Ovary (tissue), 9 donors: ENCODE data around the gene CPNE4. TPM values are rescaled to one million over a fixed set of nuclear protein-coding genes. Genes with fewer than 3 reads are reported as not detected.

Experiments
- DNase-seq, 5 donors: peaks; one replicate each; pipeline ENCODE4 v3.0.0-alpha.2; 2019 to 2020
- H3K27ac ChIP-seq, 2 donors: fragments of 200-600 bp; one replicate each; pipeline versions ENCODE4 v1.5.1 to v1.8.0; 2019 to 2022
- H3K27me3 ChIP-seq: fragments of 200-600 bp; one replicate; pipeline ENCODE4 v1.8.0; 2022
- H3K36me3 ChIP-seq: fragments of 200-600 bp; sonication (generic); one replicate; pipeline ENCODE4 v1.5.1; 2019
- H3K4me1 ChIP-seq: one replicate; pipeline ENCODE4 v1.8.1; 2013; ENCODE audit warnings: mild to moderate bottlenecking, moderate library complexity; ENCODE audit not compliant: insufficient read depth
- H3K4me3 ChIP-seq: fragments of 200-600 bp; sonication (generic); one replicate; pipeline ENCODE4 v1.5.1; 2017
- H3K9me3 ChIP-seq, 2 donors: fragments of 200-600 bp in 1 of 2; sonication (generic) in 1 of 2; one replicate each; pipeline versions ENCODE4 v1.5.1 to v1.8.1; 2013 to 2019; ENCODE audit warnings: mild to moderate bottlenecking in 1 of 2, moderate library complexity in 1 of 2
- CTCF ChIP-seq, 3 donors: fragments of 450-650 bp in 2 of 3; fragments of 200-600 bp in 1 of 3; IDR thresholded peaks; one replicate each; pipeline versions ENCODE4 v1.5.1 to v1.8.0; 2016 to 2022; ENCODE audit warnings: antibody characterized with exemption in 3 of 3, mild to moderate bottlenecking in 1 of 3
- EP300 ChIP-seq: sonication (generic); formaldehyde crosslinking; IDR thresholded peaks from one replicate; pipeline ENCODE4 v1.6.1; 2017; ENCODE audit warnings: antibody characterized with exemption
- POLR2A ChIP-seq: fragments of 450-650 bp; IDR thresholded peaks from one replicate; pipeline ENCODE4 v1.6.1; 2017; ENCODE audit warnings: antibody characterized with exemption, mild to moderate bottlenecking, moderate library complexity
- WGBS, 3 donors: extraction: QIAGEN DNeasy Blood & Tissue Kit in 1 of 3; methylation state at CpG; one replicate each; pipeline versions ENCODE4 v1.1.5 to v1.1.7; 2013 to 2017; 5-methylcytosine and 5-hydroxymethylcytosine counted together
- intact Hi-C, 4 donors: fragments of 100-400 bp; cut with DNase I; formaldehyde crosslinking; loops; one replicate each; pipeline versions ENCODE4 v1.11.0 to v1.15.1; 2022 to 2023
- polyA plus RNA-seq, 2 donors: library from polyadenylated mRNA; stranded (reverse); fragments of 200-250 nt in 1 of 2; fragments of 350-450 nt in 1 of 2; fragmentation: Illumina TruSeq in 1 of 2; extraction: RNeasy Lipid Tissue Mini Kit (QIAGEN cat#74804) in 1 of 2; gene quantifications; one replicate each; pipeline ENCODE4 v1.2.3, GENCODE V29; 2013 to 2014
- total RNA-seq, 7 donors: library from RNA; depleted of rRNA in 2 of 7; stranded (reverse); fragments of >200 nt in 2 of 7; fragmentation: NEBNext Ultra II Directional in 3 of 7; extraction: Animal tissue kit (Norgen Biotek cat#: 25700) in 3 of 7; gene quantifications; one replicate each; pipeline versions ENCODE4 v1.1.0 to v1.2.4, GENCODE V29; 2016 to 2023
- donor health status: DM: no; HTN: no; CAD: no; lungs with moderate emphysema.
- donor health status: DM: no; HTN: no; CAD: no.
- donor health status: Bipolar disorder and iron deficiency.
- donor health status: DM: yes; HTN: yes; CAD: no.
- donor health status: DM: no; HTN: no; CAD: no.
- donor health status: DM: yes; HTN: yes; CAD: no.

CPNE4 gene
- total and polyA plus RNA-seq, 9 donors: 0.11 to 0.27 (median 0.13) TPM; not detected in 6

GRCh38 chr3:131962982-131963381 is 71.8 kb downstream of the CPNE4 start:
- WGBS, 3 donors: 74 to 87% (median 83%) methylated on average over 5 of the region's 5 CpGs
- H3K4me3 ChIP-seq: no peak overlapping the region
- H3K36me3 ChIP-seq: no peaks in the 10 kb centered on the region
- intact Hi-C loops: loop anchor here in 1 of 4 donors (2.0 kb wide), 1 partner anchor 14 kb away; no protein-coding TSS in a partner anchor
- H3K27ac ChIP-seq: no peak overlapping the region
- no peak for TF ChIP-seq EP300
- no peaks in the 10 kb centered on the region for H3K27me3 ChIP-seq
- H3K4me1 ChIP-seq: no peaks in the 10 kb centered on the region
- H3K9me3 ChIP-seq: no peaks in the 10 kb centered on the region
- DNase-seq: no peak

GRCh38 chr3:131960324-131960723 is 74.5 kb downstream of the CPNE4 start:
- no peak for DNase-seq
- intact Hi-C loops: no loop called here
- WGBS, 3 donors: 0 to 34% (median 10%) methylated on average over 1 of the region's 1 CpG

GRCh38 chr3:131957980-131958379 is 76.8 kb downstream of the CPNE4 start:
- intact Hi-C loops: no loop called here
- WGBS, 3 donors: 39 to 70% (median 53%) methylated on average over 1 of the region's 1 CpG
- Histone ChIP-seq H3K36me3 (no peaks in the 10 kb centered on the region), H3K27me3 (no peaks in the 10 kb centered on the region), H3K4me3 (no peak overlapping the region), H3K27ac (no peak overlapping the region), H3K9me3 (no peaks in the 10 kb centered on the region), H3K4me1 (no peaks in the 10 kb centered on the region)
- TF ChIP-seq EP300 (no peak), POLR2A (no peak), CTCF (IDR thresholded peaks at IDR 0.05) (no peak)
- DNase-seq: no peak

More at GRCh38 chr3:131960324-131960723, 74.5 kb downstream of the CPNE4 start:
- H3K36me3 ChIP-seq: no peaks in the 10 kb centered on the region
- no peaks in the 10 kb centered on the region for H3K27me3 ChIP-seq
- H3K4me3 ChIP-seq: no peak overlapping the region
- no peaks in the 10 kb centered on the region for H3K4me1 ChIP-seq
- H3K9me3 ChIP-seq: no peaks in the 10 kb centered on the region
- no peak for TF ChIP-seq CTCF (IDR thresholded peaks at IDR 0.05)
- no peak for TF ChIP-seq POLR2A
- TF ChIP-seq EP300: no peak
- no peak overlapping the region for H3K27ac ChIP-seq

- no peaks in the 10 kb centered on the region for H3K4me1 ChIP-seq
- H3K27ac ChIP-seq: no peak overlapping the region
- no peak overlapping the region for H3K4me3 ChIP-seq
- no peak for DNase-seq
- H3K9me3 ChIP-seq: no peaks in the 10 kb centered on the region
- no peaks in the 10 kb centered on the region for H3K36me3 ChIP-seq
- WGBS, 3 donors: 24 to 40% (median 27%) methylated on average over 5 of the region's 5 CpGs
- intact Hi-C loops: no loop called here
- TF ChIP-seq POLR2A (no peak), CTCF (IDR thresholded peaks at IDR 0.05) (no peak), EP300 (no peak)
- H3K27me3 ChIP-seq: no peaks in the 10 kb centered on the region
These were observed 77.3 kb downstream of the CPNE4 start for GRCh38 chr3:131957511-131957910.

GRCh38 chr3:131948806-131949205 is 86.0 kb downstream of the CPNE4 start:
- intact Hi-C loops: no loop called here
- WGBS, 3 donors: 25 to 38% (median 29%) methylated on average over 1 of the region's 1 CpG
- Histone ChIP-seq H3K27me3 (no peaks in the 10 kb centered on the region), H3K36me3 (no peaks in the 10 kb centered on the region), H3K4me1 (no peaks in the 10 kb centered on the region), H3K27ac (no peak overlapping the region), H3K9me3 (no peaks in the 10 kb centered on the region), H3K4me3 (no peak overlapping the region)
- no peak for DNase-seq
- TF ChIP-seq EP300 (no peak), POLR2A (no peak), CTCF (IDR thresholded peaks at IDR 0.05) (no peak)
